Right lobe of liver (tissue), 6 donors: ENCODE measurements around the gene SCN8A. TPM values are rescaled to one million over a fixed set of nuclear protein-coding genes. Genes with fewer than 3 reads are reported as not detected.

Source experiments
- ATAC-seq, 4 donors: fragments of 200-7000 bp; cut with Tn5 transposase; one replicate each; pipeline ENCODE4 v1.9.1; 2020; ENCODE audit warnings: mild to moderate bottlenecking in 4 of 4, moderate library complexity in 4 of 4
- DNase-seq, 3 donors: peaks; one replicate each; pipeline ENCODE4 v3.0.0-alpha.2; 2020
- H3K27ac ChIP-seq, 3 donors: fragments of 200-600 bp; one replicate each; pipeline ENCODE4 v1.8.0; 2022
- H3K27me3 ChIP-seq, 2 donors: fragments of 200-600 bp; one replicate each; pipeline ENCODE4 v1.8.0; 2022
- H3K36me3 ChIP-seq, 4 donors: fragments of 200-600 bp; sonication (generic) in 1 of 4; one replicate each; pipeline versions ENCODE4 v1.5.1 to v1.8.0; 2017 to 2022; ENCODE audit warnings: control low read depth in 1 of 4
- H3K4me1 ChIP-seq, 4 donors: fragments of 200-600 bp; sonication (generic) in 1 of 4; one replicate each; pipeline versions ENCODE4 v1.5.1 to v1.8.0; 2017 to 2022; ENCODE audit warnings: control low read depth in 1 of 4
- H3K4me3 ChIP-seq, 3 donors: fragments of 200-600 bp; one replicate each; pipeline ENCODE4 v1.8.0; 2022
- H3K9me3 ChIP-seq, 4 donors: fragments of 200-600 bp; sonication (generic) in 1 of 4; one replicate each; pipeline versions ENCODE4 v1.5.1 to v1.8.0; 2017 to 2022; ENCODE audit warnings: control low read depth in 1 of 4
- CTCF ChIP-seq, 4 donors: fragments of 200-600 bp in 3 of 4; fragments of 450-650 bp in 1 of 4; IDR thresholded peaks; one replicate each; pipeline versions ENCODE4 v1.5.1 to v1.8.0; 2016 to 2022; ENCODE audit warnings: antibody characterized with exemption in 4 of 4, mild to moderate bottlenecking in 2 of 4
- POLR2A ChIP-seq: fragments of 450-650 bp; IDR thresholded peaks from one replicate; pipeline ENCODE4 v1.6.1; 2017; ENCODE audit warnings: antibody characterized with exemption, mild to moderate bottlenecking
- WGBS: methylation state at CpG from one replicate; pipeline ENCODE4 v1.1.6; 2018; ENCODE audit warnings: low coverage, low lambda C conversion rate; ENCODE audit not compliant: insufficient coverage; ENCODE audit errors: missing lambda C conversion rate; 5-methylcytosine and 5-hydroxymethylcytosine counted together
- intact Hi-C, 2 donors: fragments of 100-400 bp; cut with DNase I; formaldehyde crosslinking; loops; one replicate each; pipeline versions ENCODE4 v1.11.2 to v1.14.1; 2022
- total RNA-seq, 6 experiments: library from RNA; depleted of rRNA in 2 of 6; stranded (reverse); fragments of >200 nt in 2 of 6; fragmentation: NEBNext Ultra II Directional in 3 of 6; extraction: Animal tissue kit (Norgen Biotek cat#: 25700) in 3 of 6; gene quantifications; one replicate each; pipeline versions ENCODE4 v1.1.0 to v1.2.4, GENCODE V29; 2016 to 2023
- donor health status: DM: no; HTN: yes; CAD: no.
- donor health status: DM: no; HTN: no; CAD: no.
- donor health status: DM: no; HTN: no; CAD: no.
- donor health status: DM: no; HTN: yes; CAD: no.
- donor health status: DM: no; HTN: yes; CAD: no.

SCN8A gene
- total RNA-seq, 6 experiments from 2014 or later: 1.7 to 5.6 (median 3.7) TPM

GRCh38 chr12:51626629-51627028 lies 35.6 kb downstream of the SCN8A start:
- Histone ChIP-seq H3K36me3 (no peaks in the 10 kb centered on the region), H3K27me3 (no peaks in the 10 kb centered on the region), H3K4me1 (peaks cover 0 to 34% (median 6%) of the 10 kb centered on the region in 4 donors), H3K9me3 (no peaks in the 10 kb centered on the region), H3K4me3 (no peak overlapping the region), H3K27ac (peak overlapping the region in 2 of 3 donors; percentile 0 to 76)
- no peak for DNase-seq
- TF ChIP-seq CTCF (IDR thresholded peaks at IDR 0.05) (no peak), POLR2A (no peak)
- intact Hi-C loops: no loop called here
- ATAC-seq: no peak

GRCh38 chr12:51630256-51630880 lies 39.3 kb downstream of the SCN8A start:
- Histone ChIP-seq H3K27me3 (no peaks in the 10 kb centered on the region), H3K4me1 (peaks cover 0 to 35% (median 6%) of the 10 kb centered on the region in 4 donors), H3K4me3 (no peak overlapping the region), H3K36me3 (no peaks in the 10 kb centered on the region), H3K27ac (no peak overlapping the region), H3K9me3 (no peaks in the 10 kb centered on the region)
- DNase-seq (no peak), ATAC-seq (no peak)
- TF ChIP-seq POLR2A: no peak
- 82% methylated on average over 7 of the region's 7 CpGs for WGBS
- intact Hi-C loops: no loop called here

GRCh38 chr12:51630986-51631385 lies 40.0 kb downstream of the SCN8A start:
- intact Hi-C loops: no loop called here

GRCh38 chr12:51631591-51631990 lies 40.6 kb downstream of the SCN8A start:
- TF ChIP-seq POLR2A: no peak
- no peak for TF ChIP-seq CTCF (IDR thresholded peaks at IDR 0.05)
- intact Hi-C loops: no loop called here
- Histone ChIP-seq H3K4me1 (peaks cover 0 to 26% (median 6%) of the 10 kb centered on the region in 4 donors), H3K4me3 (no peak overlapping the region), H3K9me3 (no peaks in the 10 kb centered on the region), H3K36me3 (no peaks in the 10 kb centered on the region), H3K27me3 (no peaks in the 10 kb centered on the region), H3K27ac (no peak overlapping the region)
- DNase-seq (no peak), ATAC-seq (peak; percentile 42 to 95 (median 66))
- WGBS: 33% methylated on average over 1 of the region's 1 CpG

More at GRCh38 chr12:51630986-51631385, 40.0 kb downstream of the SCN8A start:
- TF ChIP-seq CTCF (IDR thresholded peaks at IDR 0.05) (no peak), POLR2A (no peak)
- peaks cover 0 to 30% (median 6%) of the 10 kb centered on the region in 4 donors for H3K4me1 ChIP-seq
- ATAC-seq (peak; percentile 19 to 65 (median 48)), DNase-seq (peak in 1 of 3 donors; percentile 52)
- H3K27ac ChIP-seq: no peak overlapping the region
- no peaks in the 10 kb centered on the region for H3K27me3 ChIP-seq
- 63% methylated on average over 3 of the region's 3 CpGs for WGBS
- H3K36me3 ChIP-seq: no peaks in the 10 kb centered on the region
- no peak overlapping the region for H3K4me3 ChIP-seq
- H3K9me3 ChIP-seq: no peaks in the 10 kb centered on the region

- no peak for DNase-seq
- intact Hi-C loops: no loop called here
- WGBS: 59% methylated on average over 2 of the region's 2 CpGs
- Histone ChIP-seq H3K27ac (no peak overlapping the region), H3K36me3 (no peaks in the 10 kb centered on the region), H3K4me3 (no peak overlapping the region), H3K27me3 (no peaks in the 10 kb centered on the region), H3K9me3 (peaks cover 0 to 1% (median 0%) of the 10 kb centered on the region in 4 donors), H3K4me1 (peaks cover 0 to 15% (median 2%) of the 10 kb centered on the region in 4 donors)
- TF ChIP-seq POLR2A (no peak), CTCF (IDR thresholded peaks at IDR 0.05) (no peak)
- ATAC-seq: no peak
These were observed 41.6 kb downstream of the SCN8A start for GRCh38 chr12:51632623-51633022.
